ENCODE data around the gene TM2D1.
"Not testable (repeated sequence)": the region's sequence is repeated elsewhere in the genome, so short reads cannot be mapped to it uniquely, and the experiment has no call there.

GRCh38 chr1:61718996-61719663 is 5.8 kb downstream of the TM2D1 start:
- not testable (repeated sequence) for TF ChIP-seq POLR2AphosphoS5 (IDR thresholded peaks at IDR 0.05; ENCODE audit: low read depth); CTCF (IDR thresholded peaks at IDR 0.05; ENCODE audit: insufficient read depth, low read length); REST (IDR thresholded peaks at IDR 0.05; ENCODE audit: insufficient replicate concordance, low read depth); GABPA (IDR thresholded peaks at IDR 0.05; ENCODE audit: low read depth); SPI1 (IDR thresholded peaks at IDR 0.05; ENCODE audit: borderline replicate concordance, low read depth)

Data from HL-60 (cell line).